Cerebellar nuclear complex (tissue), 1 donor: ENCODE data around the gene CFB.
"Not testable (repeated sequence)": the region's sequence is repeated elsewhere in the genome, so short reads cannot be mapped to it uniquely, and the experiment has no call there.

Source experiments
- DNase-seq, 2 experiments: peaks; one replicate each; lab custom pipeline; 2025; lab: John Stamatoyannopoulos, UW

Gene CFB

GRCh38 chr6:31911826-31912585, 33.9 kb upstream of the CFB start:
- no peak for DNase-seq

GRCh38 chr6:31915351-31915750, 30.5 kb upstream of the CFB start:
- no peak for DNase-seq

- DNase-seq: no peak
These were observed 30.1 kb upstream of the CFB start for GRCh38 chr6:31915756-31916155.

GRCh38 chr6:31918069-31918720, 27.7 kb upstream of the CFB start:
- no peak for DNase-seq

GRCh38 chr6:31919624-31920303, 26.1 kb upstream of the CFB start:
- no peak for DNase-seq

GRCh38 chr6:31920811-31921210, 25.1 kb upstream of the CFB start:
- no peak for DNase-seq

GRCh38 chr6:31922942-31923341, 23.0 kb upstream of the CFB start:
- DNase-seq: no peak

GRCh38 chr6:31927242-31927862, 18.5 kb upstream of the CFB start, which contains the start of gene C2:
Gene C2, plus strand, starts transcription at chr6:31927717. Its CDS starts 36 bp downstream, at chr6:31927753.
- DNase-seq: no peak

GRCh38 chr6:31927863-31928671, 17.8 kb upstream of the CFB start:
- DNase-seq: no peak

- no peak for DNase-seq
These were observed 17.3 kb upstream of the CFB start for GRCh38 chr6:31928672-31928939.

- no peak for DNase-seq
These were observed 14.9 kb upstream of the CFB start for GRCh38 chr6:31930962-31931361.

GRCh38 chr6:31932137-31932536, 13.8 kb upstream of the CFB start:
- not testable (repeated sequence) for DNase-seq

- no peak for DNase-seq
These were observed 12.4 kb upstream of the CFB start for GRCh38 chr6:31933537-31933936.

GRCh38 chr6:31935021-31935420, 10.9 kb upstream of the CFB start:
- no peak for DNase-seq

GRCh38 chr6:31935823-31936222, 10.1 kb upstream of the CFB start:
- no peak for DNase-seq

GRCh38 chr6:31940256-31940664, 5.6 kb upstream of the CFB start:
- no peak for DNase-seq

- no peak for DNase-seq
These were observed 2.2 kb upstream of the CFB start for GRCh38 chr6:31943742-31944141.

- DNase-seq: no peak
These were observed 765 bp upstream of the CFB start for GRCh38 chr6:31945154-31945506.

GRCh38 chr6:31946370-31946885, 533 bp downstream of the CFB start:
- DNase-seq: no peak

- no peak for DNase-seq
These were observed 1.3 kb downstream of the CFB start for GRCh38 chr6:31947070-31947675.

- no peak for DNase-seq
These were observed 2.0 kb downstream of the CFB start for GRCh38 chr6:31947864-31948263.
